HCT116 (cell line): Measurements from ENCODE around the gene SLC22A23. TPM values are rescaled to one million over a fixed set of nuclear protein-coding genes. Genes with fewer than 3 reads are reported as not detected.
"Not testable (repeated sequence)": the region's sequence is repeated elsewhere in the genome, so short reads cannot be mapped to it uniquely, and the experiment has no call there.

Source experiments
- ATAC-seq: fragments of 200-7000 bp; cut with Tn5 transposase; 2 replicates; pipeline ENCODE4 v1.9.1; 2020; ENCODE audit warnings: mild to moderate bottlenecking, moderate library complexity
- BruUV-seq: library from RNA; stranded (reverse); fragments of 400-500 nt; replicated peaks from 2 replicates; lab custom pipeline; 2021; lab: Mats Ljungman, UMichigan
- CTCF ChIA-PET: fragments of 300-600 bp; sonication (Branson Sonifier 250); formaldehyde crosslinking; loops from one replicate; lab custom pipeline; 2021; ENCODE audit warnings: antibody characterized with exemption; lab: Charles Lee
- POLR2A ChIA-PET: fragments of 300-600, 350-600 bp; sonication (Branson Sonifier 250); formaldehyde crosslinking; loops from one replicate; lab custom pipeline; 2021; ENCODE audit warnings: antibody characterized with exemption; lab: Charles Lee
- RAD21 ChIA-PET, 2 experiments: fragments of 300-600 bp; sonication (Branson Sonifier 250); formaldehyde crosslinking; loops; one replicate each; lab custom pipeline; 2023; ENCODE audit warnings: low total read pairs in 2 of 2; ENCODE audit not compliant: uncharacterized antibody in 2 of 2, unreplicated experiment in 2 of 2, low non-redundant PET in 1 of 2; lab: Charles Lee
- DNase-seq: peaks from one replicate; pipeline ENCODE4 v3.0.0-alpha.2; 2010; ENCODE audit warnings: low read depth, low spot score
- H2AFZ ChIP-seq: fragments of 200-600 bp; shearing (Covaris generic), sonication (generic); 2 replicates; pipeline ENCODE4 v1.6.1; 2017; ENCODE audit warnings: low read depth, mixed run types, mixed read lengths, antibody characterized with exemption, low read length; ENCODE audit not compliant: poor library complexity, severe bottlenecking
- H3K27ac ChIP-seq: 2 replicates; pipeline ENCODE4 v1.5.1; 2012; ENCODE audit warnings: low read depth, low read length
- H3K27me3 ChIP-seq: fragments of 200-600 bp; sonication (generic); 2 replicates; pipeline ENCODE4 v1.6.1; 2016; ENCODE audit warnings: mixed run types, low read length, mixed read lengths; ENCODE audit not compliant: insufficient read depth
- H3K36me3 ChIP-seq, 2 experiments: fragments of 200-500 bp in 1 of 2; fragments of 200-600 bp in 1 of 2; sonication (Bioruptor generic) in 1 of 2; sonication (generic) in 1 of 2; 2 replicates each; pipeline versions ENCODE4 v1.5.1 to v1.6.1; 2014 to 2016; ENCODE audit warnings: low read length in 2 of 2, inconsistent platforms in 1 of 2, mixed read lengths in 1 of 2, mixed run types in 1 of 2; ENCODE audit not compliant: insufficient read depth in 2 of 2, control insufficient read depth in 1 of 2
- H3K4me1 ChIP-seq, 2 experiments: fragments of 200-600 bp in 1 of 2; sonication (generic) in 1 of 2; 2 replicates each; pipeline versions ENCODE4 v1.5.1 to v1.6.1; 2012 to 2017; ENCODE audit warnings: low read length in 2 of 2, inconsistent platforms in 1 of 2, mild to moderate bottlenecking in 1 of 2, mixed read lengths in 1 of 2, mixed run types in 1 of 2, moderate library complexity in 1 of 2; ENCODE audit not compliant: insufficient read depth in 2 of 2, control insufficient read depth in 1 of 2
- H3K4me2 ChIP-seq: fragments of 200-600 bp; sonication (generic); 2 replicates; pipeline ENCODE4 v1.6.1; 2017; ENCODE audit warnings: mixed run types, low read length, mixed read lengths
- H3K4me3 ChIP-seq, 2 experiments: fragments of 200-600 bp in 1 of 2; sonication (generic) in 1 of 2; replicated peaks in 1 of 2; 2 replicates each; pipeline ENCODE4 v1.5.1; 2011 to 2016; ENCODE audit warnings: low read length in 2 of 2, control low read depth in 1 of 2, low read depth in 1 of 2, mild to moderate bottlenecking in 1 of 2, mixed read lengths in 1 of 2, mixed run types in 1 of 2
- H3K79me2 ChIP-seq: fragments of 200-600 bp; sonication (generic); 2 replicates; pipeline ENCODE4 v1.6.1; 2017; ENCODE audit warnings: mild to moderate bottlenecking, mixed run types, low read length, moderate library complexity, mixed read lengths; ENCODE audit not compliant: insufficient read depth
- H3K9ac ChIP-seq: fragments of 200-600 bp; sonication (generic); 2 replicates; pipeline ENCODE4 v1.6.1; 2016; ENCODE audit warnings: low read length, mixed read lengths
- H3K9me2 ChIP-seq: fragments of 200-600 bp; sonication (generic), shearing (Covaris generic); 2 replicates; pipeline ENCODE4 v1.6.1; 2017; ENCODE audit warnings: mixed run types, mild to moderate bottlenecking, moderate library complexity; ENCODE audit not compliant: insufficient read depth
- H3K9me3 ChIP-seq, 2 experiments: fragments of 200-500 bp in 1 of 2; fragments of 200-600 bp in 1 of 2; sonication (Bioruptor generic) in 1 of 2; sonication (generic) in 1 of 2; 2 replicates each; pipeline ENCODE4 v1.6.1; 2014 to 2017; ENCODE audit warnings: low read length in 2 of 2, mixed read lengths in 2 of 2, inconsistent platforms in 1 of 2, low read depth in 1 of 2, mild to moderate bottlenecking in 1 of 2, mixed run types in 1 of 2, moderate library complexity in 1 of 2; ENCODE audit not compliant: control insufficient read depth in 1 of 2, insufficient read depth in 1 of 2
- H4K20me1 ChIP-seq: fragments of 200-600 bp; sonication (generic), shearing (Covaris generic); 2 replicates; pipeline ENCODE4 v1.6.1; 2017; ENCODE audit warnings: mixed run types, mild to moderate bottlenecking, moderate library complexity; ENCODE audit not compliant: insufficient read depth
- CEBPB ChIP-seq: IDR thresholded peaks from 2 replicates; pipeline ENCODE4 v1.6.1; 2012; ENCODE audit warnings: low read depth
- YY1 ChIP-seq: IDR thresholded peaks from 2 replicates; pipeline ENCODE4 v1.6.1; 2011; ENCODE audit warnings: low read length, low read depth, moderate library complexity, mild to moderate bottlenecking; ENCODE audit not compliant: insufficient replicate concordance; ENCODE audit errors: extremely low read depth
- ZBTB33 ChIP-seq: IDR thresholded peaks from 2 replicates; pipeline ENCODE4 v1.6.1; 2011; ENCODE audit warnings: mild to moderate bottlenecking, low read length, moderate library complexity; ENCODE audit not compliant: insufficient replicate concordance; ENCODE audit errors: extremely low read depth
- intact Hi-C: fragments of 100-400 bp; cut with micrococcal nuclease; formaldehyde crosslinking; loops from 2 replicates; pipeline ENCODE4 v1.10.0; 2022
- total RNA-seq: library from RNA; stranded (reverse); gene quantifications from one replicate; pipeline ENCODE4 v1.2.1, GENCODE V29; 2021; ENCODE audit not compliant: unreplicated experiment
- TF ChIP-seq, protein P1 (sequence below), 3 experiments: fragments of 200-600 bp in 1 of 3; sonication (generic) in 1 of 3; IDR thresholded peaks in 2 of 3; conservative IDR thresholded peaks in 1 of 3; 2 replicates each; pipeline ENCODE4 v1.5.1; 2012 to 2017; ENCODE audit warnings: low read depth in 2 of 3, low read length in 2 of 3, antibody characterized with exemption in 1 of 3, borderline replicate concordance in 1 of 3, control low read depth in 1 of 3, mild to moderate bottlenecking in 1 of 3, mixed read lengths in 1 of 3, mixed run types in 1 of 3, moderate library complexity in 1 of 3; ENCODE audit not compliant: insufficient read depth in 1 of 3

The SLC22A23 gene
- total RNA-seq, 1 experiment from 2014 or later, result 11.5 TPM

GRCh38 chr6:3385660-3386151 lies 71.1 kb downstream of the SLC22A23 start (continued):
- TF ChIP-seq ZBTB33 (no peak), YY1 (no peak), CEBPB (no peak)
- TF ChIP-seq, protein P1, sequence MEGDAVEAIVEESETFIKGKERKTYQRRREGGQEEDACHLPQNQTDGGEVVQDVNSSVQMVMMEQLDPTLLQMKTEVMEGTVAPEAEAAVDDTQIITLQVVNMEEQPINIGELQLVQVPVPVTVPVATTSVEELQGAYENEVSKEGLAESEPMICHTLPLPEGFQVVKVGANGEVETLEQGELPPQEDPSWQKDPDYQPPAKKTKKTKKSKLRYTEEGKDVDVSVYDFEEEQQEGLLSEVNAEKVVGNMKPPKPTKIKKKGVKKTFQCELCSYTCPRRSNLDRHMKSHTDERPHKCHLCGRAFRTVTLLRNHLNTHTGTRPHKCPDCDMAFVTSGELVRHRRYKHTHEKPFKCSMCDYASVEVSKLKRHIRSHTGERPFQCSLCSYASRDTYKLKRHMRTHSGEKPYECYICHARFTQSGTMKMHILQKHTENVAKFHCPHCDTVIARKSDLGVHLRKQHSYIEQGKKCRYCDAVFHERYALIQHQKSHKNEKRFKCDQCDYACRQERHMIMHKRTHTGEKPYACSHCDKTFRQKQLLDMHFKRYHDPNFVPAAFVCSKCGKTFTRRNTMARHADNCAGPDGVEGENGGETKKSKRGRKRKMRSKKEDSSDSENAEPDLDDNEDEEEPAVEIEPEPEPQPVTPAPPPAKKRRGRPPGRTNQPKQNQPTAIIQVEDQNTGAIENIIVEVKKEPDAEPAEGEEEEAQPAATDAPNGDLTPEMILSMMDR (IDR thresholded peaks at IDR 0.05 in 2 of 3, conservative IDR thresholded peaks at IDR 0.05 in 1 of 3; ENCODE audit: borderline replicate concordance in 1 of 3, insufficient read depth in 1 of 3, low read depth in 2 of 3, low read length in 2 of 3), result no peak
- TF ChIP-seq, all 23 proteins: peak for 3

DNA sequence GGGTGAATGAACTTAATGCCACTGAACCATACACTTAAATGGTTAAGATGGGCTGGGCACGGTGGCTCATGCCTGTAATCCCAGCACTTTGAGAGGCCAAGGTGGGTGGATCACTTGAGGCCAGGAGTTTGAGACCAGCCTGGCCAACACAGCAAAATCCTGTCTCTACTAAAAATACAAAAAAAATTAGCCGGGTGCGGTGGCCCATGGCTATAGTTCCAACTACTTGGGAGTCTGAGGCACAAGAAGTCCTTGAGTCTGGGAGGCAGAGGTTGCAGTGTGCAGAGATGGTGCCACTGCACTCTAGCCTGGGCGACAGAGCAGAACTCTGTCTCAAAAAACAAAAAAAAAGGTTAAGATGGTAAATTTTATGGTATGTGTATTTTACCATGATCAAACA lies 71.7 kb downstream of the SLC22A23 start:
- H3K27ac ChIP-seq, H3K36me3 ChIP-seq, BruUV-seq, ATAC-seq, CTCF ChIA-PET, H4K20me1 ChIP-seq, RAD21 ChIA-PET, POLR2A ChIA-PET, H2AFZ ChIP-seq, H3K4me3 ChIP-seq, H3K9me2 ChIP-seq, H3K27me3 ChIP-seq, DNase-seq, H3K79me2 ChIP-seq, intact Hi-C loops, H3K9me3 ChIP-seq: not testable (repeated sequence)
- Histone ChIP-seq H3K4me2 (peak overlapping the region; percentile 61), H3K4me1 (peaks cover 81 to 87% of the 10 kb centered on the region in 2 experiments), H3K9ac (peak overlapping the region; percentile 13; the same call in 1 of the 2 replicates)
